Esophagus muscularis mucosa (tissue), 3 donors: ENCODE measurements around the gene CDCP2.

Source experiments
- POLR2AphosphoS5 ChIP-seq, 2 donors: sonication (generic); formaldehyde crosslinking; IDR thresholded peaks; one replicate each; pipeline ENCODE4 v1.6.1; 2017; ENCODE audit warnings: antibody characterized with exemption in 2 of 2
- TF ChIP-seq, protein P1 (sequence below), 3 experiments: fragments of 200-600 bp in 2 of 3; fragments of 450-650 bp in 1 of 3; sonication (generic) in 2 of 3; IDR thresholded peaks; one replicate each; pipeline ENCODE4 v1.5.1; 2017 to 2019; ENCODE audit warnings: antibody characterized with exemption in 3 of 3, mild to moderate bottlenecking in 2 of 3, moderate library complexity in 1 of 3

- TF ChIP-seq POLR2AphosphoS5 (IDR thresholded peaks at IDR 0.05) = no peak
- TF ChIP-seq, protein P1, sequence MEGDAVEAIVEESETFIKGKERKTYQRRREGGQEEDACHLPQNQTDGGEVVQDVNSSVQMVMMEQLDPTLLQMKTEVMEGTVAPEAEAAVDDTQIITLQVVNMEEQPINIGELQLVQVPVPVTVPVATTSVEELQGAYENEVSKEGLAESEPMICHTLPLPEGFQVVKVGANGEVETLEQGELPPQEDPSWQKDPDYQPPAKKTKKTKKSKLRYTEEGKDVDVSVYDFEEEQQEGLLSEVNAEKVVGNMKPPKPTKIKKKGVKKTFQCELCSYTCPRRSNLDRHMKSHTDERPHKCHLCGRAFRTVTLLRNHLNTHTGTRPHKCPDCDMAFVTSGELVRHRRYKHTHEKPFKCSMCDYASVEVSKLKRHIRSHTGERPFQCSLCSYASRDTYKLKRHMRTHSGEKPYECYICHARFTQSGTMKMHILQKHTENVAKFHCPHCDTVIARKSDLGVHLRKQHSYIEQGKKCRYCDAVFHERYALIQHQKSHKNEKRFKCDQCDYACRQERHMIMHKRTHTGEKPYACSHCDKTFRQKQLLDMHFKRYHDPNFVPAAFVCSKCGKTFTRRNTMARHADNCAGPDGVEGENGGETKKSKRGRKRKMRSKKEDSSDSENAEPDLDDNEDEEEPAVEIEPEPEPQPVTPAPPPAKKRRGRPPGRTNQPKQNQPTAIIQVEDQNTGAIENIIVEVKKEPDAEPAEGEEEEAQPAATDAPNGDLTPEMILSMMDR (IDR thresholded peaks at IDR 0.05) = no peak
Observed at GRCh38 chr1:54169068-54169467, 16.3 kb upstream of the CDCP2 start.
